Omental fat pad (tissue), 4 donors: ENCODE results near the gene KANSL1. TPM values are rescaled to one million over a fixed set of nuclear protein-coding genes. Genes with fewer than 3 reads are reported as not detected.
"Not testable (repeated sequence)": the region's sequence is repeated elsewhere in the genome, so short reads cannot be mapped to it uniquely, and the experiment has no call there.

Experiments used
- ATAC-seq: fragments of 150-250 bp; one replicate; pipeline ENCODE4 v1.9.1; 2016; ENCODE audit warnings: mild to moderate bottlenecking, moderate library complexity; ENCODE audit not compliant: low FRiP score
- DNase-seq: peaks from one replicate; pipeline ENCODE4 v3.0.0-alpha.2; 2019; ENCODE audit warnings: low spot score
- total RNA-seq, 4 donors: library from RNA; depleted of rRNA; stranded (reverse); fragments of >200 nt; gene quantifications; one replicate each; pipeline ENCODE4 v1.1.0, GENCODE V29; 2016
- TF ChIP-seq, protein P1 (sequence below), 3 donors: fragments of 450-650 bp; IDR thresholded peaks; one replicate each; pipeline ENCODE4 v1.5.1; 2016 to 2017; ENCODE audit warnings: antibody characterized with exemption in 3 of 3, mild to moderate bottlenecking in 3 of 3, moderate library complexity in 2 of 3

Gene KANSL1, protein sequence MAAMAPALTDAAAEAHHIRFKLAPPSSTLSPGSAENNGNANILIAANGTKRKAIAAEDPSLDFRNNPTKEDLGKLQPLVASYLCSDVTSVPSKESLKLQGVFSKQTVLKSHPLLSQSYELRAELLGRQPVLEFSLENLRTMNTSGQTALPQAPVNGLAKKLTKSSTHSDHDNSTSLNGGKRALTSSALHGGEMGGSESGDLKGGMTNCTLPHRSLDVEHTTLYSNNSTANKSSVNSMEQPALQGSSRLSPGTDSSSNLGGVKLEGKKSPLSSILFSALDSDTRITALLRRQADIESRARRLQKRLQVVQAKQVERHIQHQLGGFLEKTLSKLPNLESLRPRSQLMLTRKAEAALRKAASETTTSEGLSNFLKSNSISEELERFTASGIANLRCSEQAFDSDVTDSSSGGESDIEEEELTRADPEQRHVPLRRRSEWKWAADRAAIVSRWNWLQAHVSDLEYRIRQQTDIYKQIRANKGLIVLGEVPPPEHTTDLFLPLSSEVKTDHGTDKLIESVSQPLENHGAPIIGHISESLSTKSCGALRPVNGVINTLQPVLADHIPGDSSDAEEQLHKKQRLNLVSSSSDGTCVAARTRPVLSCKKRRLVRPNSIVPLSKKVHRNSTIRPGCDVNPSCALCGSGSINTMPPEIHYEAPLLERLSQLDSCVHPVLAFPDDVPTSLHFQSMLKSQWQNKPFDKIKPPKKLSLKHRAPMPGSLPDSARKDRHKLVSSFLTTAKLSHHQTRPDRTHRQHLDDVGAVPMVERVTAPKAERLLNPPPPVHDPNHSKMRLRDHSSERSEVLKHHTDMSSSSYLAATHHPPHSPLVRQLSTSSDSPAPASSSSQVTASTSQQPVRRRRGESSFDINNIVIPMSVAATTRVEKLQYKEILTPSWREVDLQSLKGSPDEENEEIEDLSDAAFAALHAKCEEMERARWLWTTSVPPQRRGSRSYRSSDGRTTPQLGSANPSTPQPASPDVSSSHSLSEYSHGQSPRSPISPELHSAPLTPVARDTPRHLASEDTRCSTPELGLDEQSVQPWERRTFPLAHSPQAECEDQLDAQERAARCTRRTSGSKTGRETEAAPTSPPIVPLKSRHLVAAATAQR (N-terminal part only)
- total RNA-seq: 100 to 1,000 TPM in 1 of 4 donors, 10 to 100 TPM in 3; 48.9 to 109 (median 57.4) TPM

GRCh38 chr17:46193151-46193625 lies at the start of gene KANSL1:
Gene KANSL1, minus strand, starts transcription at chr17:46193429. Its CDS starts 21,286 bp downstream, at chr17:46172143.
- peak; percentile 86 for ATAC-seq
- peak; percentile 44 for DNase-seq
- TF ChIP-seq, protein P1, sequence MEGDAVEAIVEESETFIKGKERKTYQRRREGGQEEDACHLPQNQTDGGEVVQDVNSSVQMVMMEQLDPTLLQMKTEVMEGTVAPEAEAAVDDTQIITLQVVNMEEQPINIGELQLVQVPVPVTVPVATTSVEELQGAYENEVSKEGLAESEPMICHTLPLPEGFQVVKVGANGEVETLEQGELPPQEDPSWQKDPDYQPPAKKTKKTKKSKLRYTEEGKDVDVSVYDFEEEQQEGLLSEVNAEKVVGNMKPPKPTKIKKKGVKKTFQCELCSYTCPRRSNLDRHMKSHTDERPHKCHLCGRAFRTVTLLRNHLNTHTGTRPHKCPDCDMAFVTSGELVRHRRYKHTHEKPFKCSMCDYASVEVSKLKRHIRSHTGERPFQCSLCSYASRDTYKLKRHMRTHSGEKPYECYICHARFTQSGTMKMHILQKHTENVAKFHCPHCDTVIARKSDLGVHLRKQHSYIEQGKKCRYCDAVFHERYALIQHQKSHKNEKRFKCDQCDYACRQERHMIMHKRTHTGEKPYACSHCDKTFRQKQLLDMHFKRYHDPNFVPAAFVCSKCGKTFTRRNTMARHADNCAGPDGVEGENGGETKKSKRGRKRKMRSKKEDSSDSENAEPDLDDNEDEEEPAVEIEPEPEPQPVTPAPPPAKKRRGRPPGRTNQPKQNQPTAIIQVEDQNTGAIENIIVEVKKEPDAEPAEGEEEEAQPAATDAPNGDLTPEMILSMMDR (IDR thresholded peaks at IDR 0.05): peak in 1 of 3 donors; percentile 16

- ATAC-seq, DNase-seq: not testable (repeated sequence)
Measured at GRCh38 chr17:46231359-46231758, 38.1 kb upstream of the KANSL1 start.

GRCh38 chr17:46225274-46225794 lies 32.1 kb upstream of the KANSL1 start:
- ATAC-seq (peak; percentile 99), DNase-seq (peak; percentile 79)

DNA sequence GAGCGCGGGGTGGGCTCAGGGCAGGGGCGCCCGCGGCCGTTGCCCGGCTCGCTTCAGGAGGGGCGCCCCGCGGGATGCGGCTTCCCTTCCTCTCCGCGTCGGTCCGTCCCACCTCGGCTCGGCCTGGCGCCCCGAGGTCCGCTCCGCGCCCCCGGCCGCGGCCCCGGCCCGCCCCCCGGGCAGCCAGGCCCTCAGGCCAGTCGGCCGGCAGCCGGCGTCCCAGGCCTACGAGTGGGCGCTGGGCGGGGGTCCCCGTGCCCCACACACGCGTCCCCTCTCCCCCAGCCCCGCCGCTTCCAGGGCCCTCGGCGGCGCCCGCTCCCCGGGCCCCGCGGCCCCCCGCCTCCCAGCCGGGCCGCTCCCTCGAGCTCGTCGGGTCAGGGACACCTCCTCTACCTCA lies 31.6 kb upstream of the KANSL1 start:
- peak; percentile 63 for ATAC-seq
- DNase-seq: not testable (repeated sequence)

GRCh38 chr17:46223041-46223440 lies 29.8 kb upstream of the KANSL1 start:
- not testable (repeated sequence) for ATAC-seq, DNase-seq

GRCh38 chr17:46216682-46217081 lies 23.5 kb upstream of the KANSL1 start:
- no peak for ATAC-seq
- TF ChIP-seq, protein P1 (IDR thresholded peaks at IDR 0.05): no peak
- DNase-seq: no peak

DNA sequence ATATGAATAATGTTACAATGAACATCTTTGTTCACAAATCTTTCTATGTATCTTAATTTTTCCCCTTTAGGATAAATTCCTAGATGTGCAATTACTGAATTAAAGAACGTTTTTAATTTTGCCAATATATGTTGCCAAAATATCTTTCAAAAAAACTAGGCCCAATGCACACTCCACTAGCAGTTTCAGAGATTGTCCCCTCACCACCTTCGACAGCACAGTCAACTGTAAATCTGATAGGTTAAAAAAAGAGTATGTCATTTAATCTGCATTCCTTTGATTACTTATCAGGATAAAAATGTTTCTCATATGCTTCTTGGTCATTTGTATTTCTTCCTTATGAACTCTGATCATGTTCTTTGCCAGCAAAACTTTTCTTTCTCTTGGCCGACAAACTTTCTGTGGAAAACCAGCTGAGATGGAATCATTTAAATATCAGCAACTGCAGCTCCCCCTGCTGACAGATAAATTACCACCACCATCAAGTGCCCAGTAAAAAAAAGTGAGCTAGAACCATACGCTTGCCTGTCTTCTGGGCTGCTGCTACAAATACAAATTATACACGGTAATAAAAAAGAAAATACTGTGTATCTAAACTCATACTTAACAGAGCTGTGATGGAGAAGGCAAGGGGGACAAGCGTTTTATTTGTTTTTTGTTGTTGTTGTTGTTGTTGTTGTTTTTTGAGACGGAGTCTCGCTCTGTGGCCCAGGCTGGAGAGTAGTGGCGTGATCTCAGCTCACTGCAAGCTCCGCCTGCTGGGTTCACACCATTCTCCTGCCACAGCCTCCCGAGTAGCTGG lies 19.6 kb upstream of the KANSL1 start:
- TF ChIP-seq, protein P1 (IDR thresholded peaks at IDR 0.05): peak in 1 of 3 donors; percentile 28
- DNase-seq (no peak), ATAC-seq (no peak)

DNA sequence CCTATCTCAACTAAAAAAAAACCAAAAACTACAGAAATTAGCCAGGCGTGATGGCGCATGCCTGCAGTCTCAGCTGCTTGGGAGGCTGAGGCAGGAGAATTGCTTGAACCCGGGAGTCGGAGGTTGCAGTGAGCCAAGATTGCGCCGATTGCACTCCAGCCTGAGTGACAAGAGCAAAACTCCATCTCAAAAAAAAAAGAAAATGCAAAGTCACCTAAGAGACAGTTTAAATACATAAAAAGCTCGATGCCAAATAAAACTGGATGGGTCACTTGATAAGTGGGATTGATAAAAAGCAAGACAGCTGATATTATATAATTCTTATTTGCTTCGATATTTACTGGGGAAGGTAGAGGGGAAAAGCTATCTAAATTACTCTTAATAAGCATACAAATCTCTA lies 15.8 kb upstream of the KANSL1 start:
- DNase-seq (no peak), ATAC-seq (no peak)
- TF ChIP-seq, protein P1 (IDR thresholded peaks at IDR 0.05): no peak
